ENCODE data around the gene PLEKHF1.
"Not testable (repeated sequence)": the region's sequence is repeated elsewhere in the genome, so short reads cannot be mapped to it uniquely, and the experiment has no call there.

PLEKHF1 gene

DNA sequence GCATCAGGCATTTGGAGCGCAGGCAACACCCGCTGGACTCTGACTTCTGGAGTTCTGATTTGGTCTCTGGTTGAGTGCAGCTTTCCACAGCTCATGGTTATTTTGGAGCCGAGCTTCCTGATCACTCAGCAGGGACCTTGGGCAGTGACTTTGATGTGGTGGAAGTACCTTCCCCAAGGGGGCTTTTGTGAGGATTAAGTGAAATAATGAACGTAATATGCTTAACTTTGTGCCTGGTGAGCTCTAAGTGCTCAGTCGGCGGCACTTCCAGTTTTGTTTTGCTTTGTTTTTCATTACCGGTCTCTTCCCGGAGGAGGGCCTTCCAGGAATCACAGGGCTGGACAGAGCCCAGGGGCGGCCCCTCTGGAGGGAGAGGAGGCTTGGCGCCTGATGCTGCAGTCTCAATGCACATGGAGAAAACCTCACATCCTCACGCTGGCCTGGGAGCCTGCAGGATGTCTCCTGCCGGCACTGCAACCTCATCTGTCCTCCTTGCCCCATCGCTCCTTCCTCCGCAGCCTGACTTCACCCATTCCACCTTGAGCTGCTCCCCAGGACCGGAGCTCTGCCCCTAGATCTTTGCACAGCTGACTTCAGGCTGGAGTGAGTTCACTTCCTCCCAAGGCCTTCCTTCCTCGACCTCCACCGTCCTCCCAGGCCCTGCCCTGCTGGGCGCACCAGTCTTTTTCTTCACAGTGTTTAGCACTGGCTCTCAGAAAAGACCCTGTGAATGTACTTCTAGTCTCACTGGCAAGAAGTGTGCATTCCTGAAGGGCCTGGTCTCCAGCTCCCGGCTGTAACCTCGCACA, 1.5 kb downstream of the PLEKHF1 start:
- DNase-seq: no peak

DNA sequence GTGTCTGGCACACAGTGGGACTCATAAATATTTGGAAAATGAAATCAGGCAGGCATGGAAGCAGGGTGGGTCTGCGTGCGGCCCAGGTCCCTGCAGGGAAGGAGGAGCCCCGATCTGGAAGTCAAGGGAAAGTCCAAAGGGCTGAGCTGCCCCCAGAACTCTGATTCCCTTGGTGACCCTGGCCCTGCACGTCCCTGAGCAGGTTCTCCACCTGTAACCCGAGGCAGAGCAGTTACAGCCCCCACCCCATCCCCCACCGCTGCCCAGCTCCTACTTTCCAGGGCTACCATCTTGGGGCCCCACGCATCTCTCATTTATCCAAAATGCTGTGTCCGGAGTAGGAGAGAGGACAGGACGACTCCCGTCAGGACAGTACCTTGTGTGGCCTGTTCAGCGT, 2.1 kb downstream of the PLEKHF1 start:
- DNase-seq: no peak

DNA sequence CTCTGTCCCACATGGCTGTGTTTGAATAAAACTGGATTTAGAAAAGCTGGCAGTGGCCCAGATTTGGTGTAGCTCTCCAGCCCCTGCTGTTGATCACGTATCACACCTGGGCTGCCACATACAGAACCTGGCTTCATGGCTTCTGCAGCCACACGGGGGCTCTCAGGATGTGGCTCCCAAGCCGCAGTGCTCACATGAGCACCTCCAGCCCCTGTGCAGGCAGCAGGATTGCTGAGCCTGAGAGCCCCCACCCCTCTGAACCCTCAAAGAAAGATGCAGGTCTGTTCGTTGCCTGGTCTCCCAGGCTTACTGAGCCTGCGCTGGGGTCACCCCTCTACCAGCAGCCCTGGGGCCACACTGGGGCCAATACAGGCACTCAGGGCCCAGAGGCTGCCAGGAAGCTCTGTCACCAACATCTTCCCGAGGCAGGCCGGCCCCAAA, 2.7 kb downstream of the PLEKHF1 start:
- peak; percentile 9 for DNase-seq

DNA sequence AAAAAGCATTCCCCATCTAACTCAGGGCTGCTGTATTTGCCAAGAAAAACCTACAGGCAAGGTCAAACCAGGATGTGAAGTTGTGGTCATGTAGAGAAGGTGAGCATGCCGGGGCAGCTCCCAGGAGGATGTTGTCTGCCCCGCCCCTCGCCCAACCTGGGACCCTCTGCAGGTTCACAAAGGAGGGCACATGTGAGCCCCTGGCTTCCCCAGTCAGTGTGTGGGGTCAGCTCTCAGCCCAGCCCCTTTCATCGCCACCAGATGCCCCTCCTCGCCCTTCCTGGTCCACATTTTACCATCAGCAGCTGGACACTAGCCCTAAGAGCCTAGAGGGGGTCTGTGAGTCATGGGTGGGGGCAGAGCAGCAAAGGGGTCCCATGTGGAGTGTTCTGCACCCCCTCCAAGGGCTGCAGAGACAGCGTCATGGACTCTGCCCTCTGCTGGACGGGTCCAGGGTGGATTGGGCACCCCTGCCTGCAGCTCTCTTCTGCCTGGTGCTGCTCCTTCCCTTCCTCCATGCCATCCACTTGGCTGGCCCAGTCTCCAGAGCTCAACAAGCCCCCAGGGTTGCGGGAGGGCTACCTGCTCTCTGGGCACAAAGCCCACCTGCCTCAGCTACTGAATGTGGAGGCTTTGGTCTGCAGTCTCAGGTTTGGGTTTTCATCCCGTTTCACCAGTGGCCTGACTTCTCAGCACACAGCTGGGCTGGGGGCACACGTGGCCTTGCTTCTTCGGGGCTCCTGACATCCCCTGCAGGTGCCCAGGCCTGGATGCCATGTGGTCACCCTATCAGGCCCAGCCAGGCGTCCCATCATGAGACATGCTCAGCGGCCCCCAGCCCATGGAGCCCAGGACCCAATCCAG, 3.7 kb downstream of the PLEKHF1 start:
- no peak for DNase-seq

DNA sequence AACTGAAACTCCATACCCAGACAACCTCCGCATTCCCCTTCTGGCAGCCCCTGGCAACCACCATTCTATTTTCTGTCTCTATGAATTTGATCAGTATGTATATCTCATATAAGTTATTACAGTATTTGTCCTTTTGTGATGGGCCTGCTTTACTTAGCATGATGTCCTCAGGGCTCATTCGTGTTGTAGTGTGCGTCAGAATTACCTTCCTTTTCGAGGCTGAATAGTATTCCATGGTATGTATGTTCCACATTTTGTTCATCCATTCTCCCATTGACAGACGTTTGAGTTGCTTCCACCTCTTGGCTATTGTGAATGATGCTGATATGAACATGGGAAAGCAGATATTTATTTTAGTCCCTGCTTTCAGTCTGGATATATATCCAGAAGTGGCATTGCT, 5.0 kb downstream of the PLEKHF1 start:
- DNase-seq: no peak

DNA sequence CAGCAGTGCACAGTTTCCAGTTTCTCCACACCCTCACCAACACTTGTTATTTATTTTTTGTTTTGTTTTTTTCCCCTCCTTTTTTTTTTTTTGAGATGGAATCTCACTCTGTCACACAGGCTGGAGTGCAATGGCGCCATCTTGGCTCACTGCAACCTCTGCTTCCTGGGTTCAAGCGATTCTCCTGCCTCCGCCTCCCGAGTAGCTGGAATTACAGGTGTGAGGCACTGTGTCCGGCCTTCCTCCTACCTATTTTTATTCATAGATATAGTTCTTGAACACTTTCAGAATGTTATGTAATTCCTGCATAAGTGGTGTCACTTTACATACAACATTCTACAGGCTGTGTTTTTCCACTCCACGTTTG, 5.7 kb downstream of the PLEKHF1 start:
- DNase-seq: not testable (repeated sequence)

DNA sequence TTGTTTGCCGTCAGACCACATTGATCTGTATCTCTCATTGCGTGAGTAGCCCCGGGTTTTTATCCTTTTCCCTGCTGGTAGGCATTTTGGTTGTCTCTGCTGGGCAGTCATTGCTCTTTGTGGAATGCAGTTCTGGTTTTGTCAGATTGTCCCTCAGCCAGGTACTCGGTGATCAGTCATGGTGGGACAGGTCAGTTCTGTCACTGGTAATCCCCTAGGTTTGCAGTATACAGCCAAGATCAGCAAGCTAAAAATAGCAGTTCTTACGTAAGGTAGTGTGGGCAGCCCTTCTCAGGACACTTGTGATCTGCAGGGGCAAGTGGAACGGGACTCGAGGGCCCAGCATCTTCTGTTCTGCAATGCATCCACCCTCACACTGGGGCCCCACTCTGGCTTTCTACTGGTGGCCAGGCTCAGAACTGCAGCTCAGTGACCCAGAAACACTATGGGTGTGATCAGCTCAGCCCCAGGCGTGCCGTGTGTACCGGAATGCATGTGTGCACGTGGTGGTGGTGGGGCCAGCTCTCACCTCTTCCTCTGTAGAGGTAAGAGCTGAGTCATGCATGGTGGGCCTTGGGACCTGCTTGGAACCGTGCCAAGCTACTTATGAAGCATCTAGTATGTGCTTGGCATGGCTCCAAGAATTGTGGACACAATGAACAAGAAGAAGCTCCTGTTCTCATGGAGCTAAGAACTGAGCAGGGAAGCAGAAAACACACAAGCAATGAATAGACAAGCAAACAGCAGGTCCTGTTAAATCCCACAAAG, 6.3 kb downstream of the PLEKHF1 start:
- no peak for DNase-seq

DNA sequence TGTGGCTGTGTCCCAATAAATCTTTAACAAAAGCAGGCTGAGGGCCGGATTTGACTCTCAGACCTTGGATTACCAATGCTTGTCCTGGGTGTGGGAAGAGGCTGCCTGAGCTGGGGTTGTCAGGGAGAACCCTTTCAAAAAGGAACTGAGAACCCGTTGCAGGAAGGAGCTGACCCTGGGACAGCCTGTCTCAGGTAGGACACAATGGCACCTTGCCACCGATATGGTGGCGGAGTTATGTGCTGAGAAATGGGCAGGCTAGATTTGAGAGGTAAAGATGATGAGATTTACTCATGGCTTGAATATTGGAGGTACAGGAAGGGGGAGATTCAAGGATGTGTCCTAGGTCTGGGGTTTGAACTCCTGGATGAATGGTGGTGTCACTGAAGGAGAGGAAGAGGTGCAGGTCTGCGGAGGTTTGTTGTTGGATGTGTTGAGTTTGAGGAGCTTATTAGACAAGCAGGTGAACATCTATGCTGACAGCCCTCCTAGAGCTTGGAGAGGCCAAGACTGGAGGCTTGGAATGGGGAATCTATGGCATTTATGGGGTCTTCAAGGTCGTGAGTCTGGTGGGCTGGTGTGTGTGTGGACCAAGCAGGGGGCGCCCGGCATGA, 7.2 kb downstream of the PLEKHF1 start:
- no peak for DNase-seq

DNA sequence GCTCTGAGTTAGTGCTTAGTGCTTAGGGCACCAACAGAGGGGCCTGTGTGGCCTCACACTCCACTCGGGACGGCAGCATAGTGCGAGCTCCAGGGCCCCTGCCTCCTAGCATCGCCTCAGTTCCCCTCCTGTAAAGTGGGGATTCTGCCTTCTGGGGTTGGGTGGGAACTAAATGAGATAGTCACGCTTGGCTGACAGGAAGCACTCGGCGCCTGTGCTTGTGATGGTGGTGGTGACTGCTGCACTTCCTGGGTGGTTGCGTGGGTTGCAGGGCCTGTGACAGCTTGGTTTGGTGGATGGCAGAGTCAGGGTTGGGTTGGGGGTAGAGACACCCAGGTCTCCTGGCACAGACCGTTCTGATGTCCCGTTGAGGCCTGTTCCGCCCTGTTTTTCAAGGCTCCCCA, 7.7 kb downstream of the PLEKHF1 start:
- DNase-seq: no peak

DNA sequence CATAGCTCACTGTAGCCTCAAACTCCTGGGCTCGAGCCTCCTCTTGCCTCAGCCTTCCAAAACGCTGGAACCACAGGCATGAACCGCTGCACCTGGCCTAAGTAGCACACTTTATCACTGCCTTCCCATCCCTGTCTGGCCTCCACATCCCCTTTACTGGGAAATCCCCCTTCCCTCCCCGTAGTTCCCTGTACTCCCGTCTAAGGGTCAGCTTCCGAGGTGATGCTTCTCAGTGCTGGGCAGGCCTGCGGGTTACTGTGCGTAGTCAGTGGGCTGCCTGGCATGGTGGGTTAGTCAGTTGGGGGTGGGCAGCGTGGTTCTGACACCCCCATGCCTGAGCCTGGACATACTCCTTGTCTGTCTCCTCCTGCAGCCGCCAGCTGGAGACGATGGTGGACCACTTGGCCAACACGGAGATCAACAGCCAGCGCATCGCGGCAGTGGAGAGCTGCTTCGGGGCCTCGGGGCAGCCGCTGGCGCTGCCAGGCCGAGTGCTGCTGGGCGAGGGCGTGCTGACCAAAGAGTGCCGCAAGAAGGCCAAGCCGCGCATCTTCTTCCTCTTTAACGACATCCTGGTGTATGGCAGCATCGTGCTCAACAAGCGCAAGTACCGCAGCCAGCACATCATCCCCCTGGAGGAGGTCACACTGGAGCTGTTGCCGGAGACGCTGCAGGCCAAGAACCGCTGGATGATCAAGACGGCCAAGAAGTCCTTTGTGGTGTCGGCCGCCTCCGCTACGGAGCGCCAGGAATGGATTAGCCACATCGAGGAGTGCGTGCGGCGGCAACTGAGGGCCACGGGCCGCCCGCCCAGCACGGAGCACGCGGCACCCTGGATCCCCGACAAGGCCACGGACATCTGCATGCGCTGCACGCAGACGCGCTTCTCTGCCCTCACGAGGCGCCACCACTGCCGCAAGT, 8.4 kb downstream of the PLEKHF1 start:
- DNase-seq: no peak

DNA sequence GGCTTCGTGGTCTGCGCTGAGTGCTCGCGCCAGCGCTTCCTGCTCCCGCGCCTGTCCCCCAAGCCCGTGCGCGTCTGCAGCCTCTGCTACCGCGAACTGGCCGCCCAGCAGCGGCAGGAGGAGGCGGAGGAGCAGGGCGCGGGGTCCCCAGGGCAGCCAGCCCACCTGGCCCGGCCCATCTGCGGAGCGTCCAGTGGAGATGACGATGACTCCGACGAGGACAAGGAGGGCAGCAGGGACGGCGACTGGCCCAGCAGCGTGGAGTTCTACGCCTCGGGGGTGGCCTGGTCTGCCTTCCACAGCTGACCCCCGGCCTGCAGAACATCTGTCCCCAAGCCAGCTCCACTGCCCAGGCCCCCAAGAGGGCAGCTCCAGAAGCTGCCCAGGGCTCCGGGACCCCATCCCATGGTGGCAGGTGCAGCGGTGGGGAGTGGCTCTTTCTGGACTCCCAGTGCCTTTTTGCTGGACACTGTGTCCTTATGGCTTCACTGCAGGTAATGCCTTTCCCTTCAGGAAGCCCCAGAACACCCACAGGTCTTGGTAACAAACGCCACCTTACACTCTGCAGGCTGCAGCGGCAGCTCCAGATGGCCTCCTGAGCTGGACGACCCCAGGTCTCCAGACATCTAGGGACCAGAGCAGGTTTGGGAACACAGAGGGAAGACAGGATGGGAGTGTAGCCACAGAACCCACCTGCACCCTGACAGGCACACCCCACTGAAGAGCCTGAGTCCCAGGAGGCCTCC, 9.3 kb downstream of the PLEKHF1 start:
- no peak for DNase-seq

DNA sequence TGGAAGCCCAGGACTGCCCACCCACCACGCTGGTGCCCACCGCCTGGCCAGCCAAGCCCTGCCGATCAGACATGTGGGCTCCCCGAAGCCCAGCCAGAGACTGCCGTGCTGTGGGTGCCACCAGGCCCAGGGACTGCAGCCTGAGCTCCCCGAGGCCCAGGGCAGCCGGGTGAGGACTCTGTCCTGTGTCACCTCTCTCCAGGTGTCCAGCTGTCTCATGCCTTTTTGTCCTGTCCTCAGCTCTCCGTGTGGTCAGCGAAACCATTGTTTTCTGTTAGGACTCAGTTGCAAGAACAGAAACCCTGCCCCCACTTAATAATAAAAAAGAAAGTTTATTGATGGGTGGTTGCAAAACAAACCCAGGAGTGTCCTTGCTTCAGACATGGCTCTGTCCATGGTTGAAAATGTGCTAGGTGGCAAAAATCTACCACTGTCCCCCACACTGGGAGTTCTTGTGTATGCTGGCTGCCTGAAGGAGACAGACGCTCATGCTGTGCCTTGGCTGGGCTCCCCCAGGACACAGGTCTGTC, 9.9 kb downstream of the PLEKHF1 start:
- no peak for DNase-seq

DNA sequence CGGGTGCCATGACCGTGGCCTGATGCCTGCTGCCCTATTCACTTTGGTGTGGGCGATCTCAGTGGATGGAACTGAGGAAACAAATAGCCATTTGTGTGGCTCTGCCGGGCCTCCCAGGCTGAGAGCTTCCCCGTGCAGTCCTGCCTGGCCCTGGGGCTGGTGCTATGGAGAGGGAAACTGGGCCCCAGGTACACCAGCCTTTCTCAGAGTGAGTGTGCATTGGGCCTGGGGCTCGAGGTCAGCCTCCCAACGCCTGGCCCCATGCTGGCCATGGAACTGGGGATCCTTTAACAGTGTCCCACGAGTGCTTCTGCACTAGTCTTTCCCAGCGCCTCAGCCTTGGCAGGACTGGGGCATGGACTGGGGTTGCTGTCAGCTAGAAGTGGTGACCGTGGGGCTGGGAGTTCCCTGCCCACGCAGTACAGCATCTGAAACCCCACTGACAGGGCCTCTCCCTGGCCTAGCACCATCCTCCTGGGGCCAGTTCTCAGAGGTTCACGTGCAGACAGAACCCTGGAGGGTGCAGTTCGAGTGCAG, 10.5 kb downstream of the PLEKHF1 start:
- no peak for DNase-seq

DNA sequence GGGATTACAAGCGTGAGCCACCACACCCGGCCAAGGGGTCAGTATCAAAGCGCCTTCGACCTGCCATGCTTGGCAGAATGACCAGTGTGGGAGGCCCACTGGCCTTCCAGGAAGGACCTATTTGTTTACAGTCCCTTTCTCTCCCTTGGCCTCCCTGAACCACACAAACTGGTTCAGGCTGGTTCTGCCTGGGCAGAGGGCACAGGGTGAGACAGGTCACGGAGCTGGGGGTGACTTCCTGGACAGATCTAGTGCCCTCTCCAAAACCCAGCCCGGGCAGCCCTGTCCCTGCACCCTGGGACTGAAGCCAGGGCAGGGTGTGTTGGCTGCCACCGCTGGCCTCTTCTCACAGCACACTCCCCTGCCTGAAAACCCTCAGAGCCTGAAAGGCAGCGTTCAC, 11.3 kb downstream of the PLEKHF1 start:
- DNase-seq: no peak

DNA sequence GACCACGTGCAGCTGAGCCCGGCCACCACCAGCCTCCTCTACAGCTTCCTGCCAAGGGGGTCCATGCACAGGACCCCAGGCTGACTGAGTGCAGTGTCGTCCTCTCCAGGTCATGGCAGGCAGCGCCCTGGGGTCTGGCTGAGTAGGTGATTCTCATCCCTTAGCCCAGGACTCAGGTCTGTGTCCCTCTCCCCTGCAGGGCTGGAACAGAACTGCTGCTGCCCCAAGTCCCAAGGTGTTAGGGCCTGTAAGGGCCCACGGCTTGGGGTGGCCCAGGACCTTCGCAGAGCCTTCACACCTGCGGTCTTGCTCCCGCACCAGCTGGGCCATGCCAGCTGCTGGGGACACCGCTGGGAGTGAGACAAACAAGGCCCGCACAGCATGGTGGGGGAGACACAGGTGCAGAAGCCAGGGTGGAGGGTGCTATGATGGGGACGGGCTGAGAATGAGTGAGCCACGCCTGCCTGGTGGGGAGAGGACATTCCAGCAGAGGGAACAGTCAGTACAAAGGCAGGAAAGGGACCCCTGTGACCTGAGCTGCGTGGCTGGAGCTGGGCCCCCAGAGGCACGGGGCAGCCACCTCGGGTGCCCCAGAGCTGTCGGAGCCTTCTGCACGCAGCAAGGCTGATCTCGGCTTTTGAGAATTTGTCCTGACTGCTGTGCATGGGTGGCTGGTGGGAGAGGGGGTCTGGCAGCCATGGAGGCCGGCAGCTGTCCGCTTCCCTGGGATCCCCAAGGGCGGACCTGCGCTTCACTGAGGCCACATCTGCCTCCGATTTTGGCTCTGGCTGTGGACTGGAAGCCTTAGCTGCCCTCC, 11.9 kb downstream of the PLEKHF1 start:
- DNase-seq: no peak

DNA sequence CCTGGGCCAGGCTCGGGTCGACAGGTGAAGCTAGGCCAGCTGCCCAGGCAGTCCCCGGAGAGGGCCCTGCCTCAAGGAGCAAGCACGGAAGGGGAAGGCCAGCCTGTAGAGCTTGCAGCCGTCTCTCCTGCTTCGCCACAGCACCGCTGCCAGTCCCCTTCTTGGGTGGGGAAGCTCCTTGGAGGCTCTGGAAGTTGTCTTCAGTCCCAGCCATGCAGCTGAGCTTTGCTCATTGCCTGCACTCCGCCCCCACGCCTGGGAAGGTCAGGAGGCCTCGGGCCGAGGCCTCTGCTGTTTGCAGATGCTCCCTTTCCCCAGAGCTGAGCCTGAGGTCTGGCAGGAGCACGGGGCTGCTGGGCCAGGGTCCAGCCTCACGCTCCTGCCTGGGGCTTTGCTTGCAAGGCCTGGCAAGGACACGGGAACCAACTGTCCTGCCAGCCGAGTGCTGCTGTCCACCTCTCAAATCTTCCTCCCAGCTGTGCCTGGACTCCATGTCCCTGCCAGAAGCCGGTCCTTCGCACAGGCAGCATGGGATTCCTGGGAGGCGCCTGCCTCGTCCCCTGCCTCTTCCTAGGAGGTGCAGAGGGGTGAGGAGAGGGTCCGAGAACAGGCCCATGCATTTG, 13.3 kb downstream of the PLEKHF1 start:
- no peak for DNase-seq

DNA sequence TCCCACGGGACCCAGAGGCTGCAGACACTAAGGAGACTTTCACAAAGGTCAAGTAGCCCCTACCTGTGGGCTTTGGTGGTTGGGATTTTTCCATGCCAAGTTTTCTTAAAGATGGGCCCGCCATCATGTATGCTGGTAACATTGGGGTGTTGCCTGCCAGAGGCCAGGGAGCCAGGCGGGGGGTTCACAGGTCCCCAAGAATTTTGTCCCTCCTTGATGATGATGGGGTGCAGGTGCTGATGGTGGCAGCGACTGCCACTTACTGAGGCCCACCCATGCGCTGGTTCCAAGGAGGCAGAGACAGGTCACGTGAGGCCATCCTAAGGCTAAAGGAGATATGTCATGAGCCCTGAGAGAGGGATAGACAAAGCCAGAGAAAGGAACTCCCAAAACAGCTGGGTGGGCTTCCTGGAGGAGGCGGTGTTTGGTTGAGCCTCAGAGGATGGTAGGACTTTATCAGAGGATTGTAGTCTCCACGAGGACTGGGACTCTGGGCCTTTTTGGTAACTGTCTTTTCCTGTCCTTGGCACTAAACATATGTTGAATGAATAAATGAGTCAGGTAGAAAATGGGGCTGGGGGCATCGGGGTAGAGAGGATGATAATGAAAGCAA, 14.4 kb downstream of the PLEKHF1 start:
- DNase-seq: no peak

DNA sequence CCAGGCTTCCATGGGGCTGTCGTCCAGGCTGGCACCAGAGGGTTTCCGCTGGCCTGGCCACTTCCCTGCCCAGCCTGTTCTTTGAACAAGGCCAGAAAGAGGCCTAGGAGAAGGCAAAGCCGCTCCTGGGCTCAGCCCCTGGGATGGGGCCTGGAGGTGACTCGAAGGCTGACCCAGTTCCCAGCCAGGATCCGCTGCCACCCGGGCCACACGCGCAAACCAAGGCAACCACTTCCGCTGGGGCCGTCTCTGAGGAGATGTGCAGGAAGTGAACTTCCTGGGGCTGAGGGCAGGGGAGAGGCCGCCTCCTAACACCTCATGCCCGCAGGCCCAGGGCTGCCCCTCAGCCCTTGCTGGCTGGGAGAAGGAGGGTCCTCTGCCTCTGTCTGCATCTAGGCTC, 15.2 kb downstream of the PLEKHF1 start:
- no peak for DNase-seq

DNA sequence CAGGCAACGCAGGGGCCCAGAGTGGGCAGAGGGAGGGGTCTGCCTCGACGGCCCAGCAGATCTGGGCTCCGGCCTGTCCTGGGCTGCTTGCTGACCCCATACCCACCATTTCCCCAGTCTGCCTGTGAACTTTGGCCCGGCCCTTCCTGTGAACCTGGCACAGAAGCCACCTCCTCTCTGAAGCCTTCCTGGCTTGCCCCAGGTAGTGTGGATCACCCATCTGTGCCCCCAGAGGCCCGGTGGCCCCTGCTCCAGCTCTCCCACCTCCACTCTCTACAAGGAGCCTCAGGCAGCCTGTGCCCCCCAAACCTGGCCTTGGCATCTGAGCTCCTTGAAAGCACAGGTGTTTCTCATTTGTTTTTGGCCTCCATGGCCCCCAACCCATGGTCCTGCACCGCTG, 15.7 kb downstream of the PLEKHF1 start:
- no peak for DNase-seq

All from NCI-H1105 (cell line).